ENCODE measurements around the gene SLC18B1. TPM values are rescaled to one million over a fixed set of nuclear protein-coding genes. Genes with fewer than 3 reads are reported as not detected.

The SLC18B1 gene
- total RNA-seq, 4 donors from 2014 or later: 3.9 to 12.3 (median 6.6) TPM

DNA sequence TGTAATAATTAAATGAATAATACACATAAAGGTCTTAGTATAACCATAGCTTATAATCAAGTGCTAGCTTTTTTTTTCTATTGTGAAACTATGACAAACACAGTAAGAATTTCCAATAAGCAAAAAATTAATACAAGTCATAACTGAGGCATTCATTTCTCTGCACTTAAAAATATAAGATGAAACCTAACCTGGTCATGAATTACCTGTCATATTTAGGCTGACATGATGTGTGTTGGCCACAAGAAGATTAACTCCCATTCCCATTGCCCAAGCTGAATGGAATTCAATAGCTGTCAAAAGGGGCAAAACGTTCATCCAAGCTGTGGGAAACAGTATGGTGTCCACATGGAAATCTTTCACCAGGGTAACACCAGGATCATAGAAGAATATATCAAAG lies 46.2 kb downstream of the SLC18B1 start:
- Histone ChIP-seq H3K9me3 (no peaks in the 10 kb centered on the region), H3K4me1 (no peaks in the 10 kb centered on the region), H3K36me3 (no peaks in the 10 kb centered on the region), H3K27ac (peak overlapping the region in 1 of 4 donors; percentile 55), H3K27me3 (no peaks in the 10 kb centered on the region), H3K4me3 (no peak overlapping the region)
- no peak for TF ChIP-seq EP300 (IDR thresholded peaks at IDR 0.05)
- TF ChIP-seq, protein P1, sequence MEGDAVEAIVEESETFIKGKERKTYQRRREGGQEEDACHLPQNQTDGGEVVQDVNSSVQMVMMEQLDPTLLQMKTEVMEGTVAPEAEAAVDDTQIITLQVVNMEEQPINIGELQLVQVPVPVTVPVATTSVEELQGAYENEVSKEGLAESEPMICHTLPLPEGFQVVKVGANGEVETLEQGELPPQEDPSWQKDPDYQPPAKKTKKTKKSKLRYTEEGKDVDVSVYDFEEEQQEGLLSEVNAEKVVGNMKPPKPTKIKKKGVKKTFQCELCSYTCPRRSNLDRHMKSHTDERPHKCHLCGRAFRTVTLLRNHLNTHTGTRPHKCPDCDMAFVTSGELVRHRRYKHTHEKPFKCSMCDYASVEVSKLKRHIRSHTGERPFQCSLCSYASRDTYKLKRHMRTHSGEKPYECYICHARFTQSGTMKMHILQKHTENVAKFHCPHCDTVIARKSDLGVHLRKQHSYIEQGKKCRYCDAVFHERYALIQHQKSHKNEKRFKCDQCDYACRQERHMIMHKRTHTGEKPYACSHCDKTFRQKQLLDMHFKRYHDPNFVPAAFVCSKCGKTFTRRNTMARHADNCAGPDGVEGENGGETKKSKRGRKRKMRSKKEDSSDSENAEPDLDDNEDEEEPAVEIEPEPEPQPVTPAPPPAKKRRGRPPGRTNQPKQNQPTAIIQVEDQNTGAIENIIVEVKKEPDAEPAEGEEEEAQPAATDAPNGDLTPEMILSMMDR (IDR thresholded peaks at IDR 0.05): no peak
- no peak for TF ChIP-seq POLR2A (IDR thresholded peaks at IDR 0.05)
- 70 to 78% methylated on average over 1 of the region's 1 CpG for WGBS, 2 donors
- no peak for DNase-seq (ENCODE audit: low spot score in 2 of 2)

DNA sequence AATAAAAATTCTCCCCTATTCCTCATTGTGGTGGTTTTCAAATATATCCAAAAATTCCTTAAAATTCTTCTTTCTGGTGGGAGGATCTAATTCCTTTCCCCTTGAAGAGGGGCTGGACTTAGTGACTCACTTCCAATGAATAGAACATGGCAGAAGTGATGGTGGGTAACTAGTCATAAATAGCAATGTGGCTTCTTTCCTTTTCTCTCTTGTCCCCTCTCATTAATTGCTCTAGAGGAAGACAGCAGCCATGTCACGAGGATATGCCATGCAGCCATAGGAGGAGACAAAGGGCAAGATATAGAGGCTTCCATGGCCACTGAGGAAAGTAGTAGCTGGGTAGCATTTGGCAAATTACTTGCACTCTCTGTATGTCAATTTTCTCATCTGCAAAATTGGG lies 46.6 kb downstream of the SLC18B1 start:
- DNase-seq (ENCODE audit: low spot score in 2 of 2): no peak
- no peaks in the 10 kb centered on the region for H3K4me1 ChIP-seq
- no peaks in the 10 kb centered on the region for H3K9me3 ChIP-seq
- TF ChIP-seq POLR2A (IDR thresholded peaks at IDR 0.05) (no peak), EP300 (IDR thresholded peaks at IDR 0.05) (no peak)
- TF ChIP-seq, protein P1 (IDR thresholded peaks at IDR 0.05): no peak
- no peaks in the 10 kb centered on the region for H3K36me3 ChIP-seq
- H3K27me3 ChIP-seq: no peaks in the 10 kb centered on the region
- WGBS, 2 donors: 76 to 77% methylated on average over 1 of the region's 1 CpG
- no peak overlapping the region for H3K4me3 ChIP-seq
- peak overlapping the region in 1 of 4 donors; percentile 55 for H3K27ac ChIP-seq

DNA sequence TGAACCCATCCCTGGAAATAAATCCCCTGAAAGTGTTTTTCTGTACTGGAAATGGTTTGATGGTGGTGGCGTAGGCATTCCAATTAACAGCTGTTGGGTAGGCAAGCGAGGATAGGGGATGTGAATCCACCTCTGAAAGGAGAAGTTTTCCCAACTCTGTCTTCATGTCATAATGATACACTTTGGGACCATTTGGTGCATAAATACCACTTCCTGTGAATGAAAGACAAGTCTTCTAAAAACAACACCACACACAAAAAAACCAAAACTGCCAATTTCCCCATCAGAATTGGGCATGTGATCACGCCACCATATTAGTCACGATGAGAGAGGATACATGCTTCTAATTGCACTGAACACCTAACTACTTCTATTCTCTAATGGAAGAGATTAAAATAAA lies 47.1 kb downstream of the SLC18B1 start:
- Histone ChIP-seq H3K27ac (no peak overlapping the region), H3K9me3 (no peaks in the 10 kb centered on the region), H3K36me3 (no peaks in the 10 kb centered on the region), H3K4me3 (no peak overlapping the region), H3K4me1 (no peaks in the 10 kb centered on the region), H3K27me3 (no peaks in the 10 kb centered on the region)
- 75 to 80% methylated on average over 4 of the region's 4 CpGs for WGBS, 2 donors
- no peak for DNase-seq (ENCODE audit: low spot score in 2 of 2)
- TF ChIP-seq POLR2A (IDR thresholded peaks at IDR 0.05): no peak
- TF ChIP-seq EP300 (IDR thresholded peaks at IDR 0.05): peak; percentile 24 to 52
- TF ChIP-seq, protein P1 (IDR thresholded peaks at IDR 0.05): no peak

DNA sequence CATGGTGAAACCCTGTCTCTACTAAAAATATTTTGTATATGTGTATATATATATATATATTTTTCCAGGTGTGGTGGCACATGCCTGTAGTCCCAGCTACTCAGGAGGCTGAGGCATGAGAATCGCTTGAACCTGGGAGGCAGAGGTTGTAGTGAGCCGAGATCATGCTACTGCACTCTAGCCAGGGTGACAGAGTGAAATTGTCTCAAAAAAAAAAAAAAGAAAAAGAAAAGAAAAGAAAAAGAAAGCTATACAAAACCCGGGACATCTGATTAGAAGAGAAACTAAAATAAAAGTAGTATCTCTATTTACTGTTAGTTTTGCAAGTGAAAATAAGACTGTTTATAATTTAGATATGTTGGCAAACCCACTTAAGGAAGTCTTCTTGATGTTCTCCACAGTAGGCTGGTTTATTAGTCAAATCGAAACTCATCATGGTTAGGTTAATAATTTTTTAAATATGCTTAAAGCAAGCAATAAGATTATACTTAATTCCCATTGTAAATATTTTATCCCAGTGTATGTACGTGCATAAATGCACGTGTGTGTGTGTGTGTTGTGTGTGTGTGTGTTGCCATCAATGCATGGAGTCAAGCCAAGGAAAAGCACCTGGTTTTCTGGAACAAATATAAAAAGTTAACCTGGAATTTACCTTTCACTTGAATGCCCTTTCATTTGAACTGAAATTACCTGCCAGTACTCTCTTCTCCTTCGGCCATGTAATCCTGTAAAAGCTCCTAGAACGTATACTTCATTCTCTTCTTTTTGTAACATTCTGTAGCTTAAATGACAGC lies 47.8 kb downstream of the SLC18B1 start:
- Histone ChIP-seq H3K27me3 (no peaks in the 10 kb centered on the region), H3K36me3 (no peaks in the 10 kb centered on the region), H3K27ac (peak overlapping the region in 1 of 4 donors; percentile 17), H3K4me1 (no peaks in the 10 kb centered on the region), H3K4me3 (no peak overlapping the region), H3K9me3 (no peaks in the 10 kb centered on the region)
- 77 to 79% methylated on average over 8 of the region's 8 CpGs for whole genome bisulfite sequencing, 2 donors
- no peak for DNase-seq (ENCODE audit: low spot score in 2 of 2)
- TF ChIP-seq POLR2A (IDR thresholded peaks at IDR 0.05): no peak
- TF ChIP-seq, protein P1 (IDR thresholded peaks at IDR 0.05): no peak
- no peak for TF ChIP-seq EP300 (IDR thresholded peaks at IDR 0.05)

DNA sequence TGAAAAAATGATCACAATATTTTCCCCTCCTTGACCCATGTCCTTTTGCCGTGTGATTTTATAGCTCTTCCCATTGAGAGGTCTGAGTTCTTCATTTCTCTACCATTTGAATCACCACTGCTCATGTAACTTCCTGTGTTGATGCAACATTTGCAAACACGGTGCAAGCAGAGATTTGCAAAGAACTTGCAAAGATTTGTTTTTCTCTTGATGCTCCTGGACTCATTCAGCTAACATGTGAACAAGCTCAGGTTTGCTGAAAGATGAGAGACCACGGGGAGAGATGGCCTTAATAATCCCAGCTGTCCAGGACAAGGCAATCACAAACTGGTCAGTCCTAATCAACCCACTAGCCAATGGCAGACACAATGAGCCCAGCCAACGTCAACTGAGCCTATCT lies 49.3 kb downstream of the SLC18B1 start:
- DNase-seq (ENCODE audit: low spot score in 2 of 2): peak in 1 of 2 donors; percentile 25
- WGBS, 2 donors: 53 to 68% methylated on average over 4 of the region's 4 CpGs
- TF ChIP-seq EP300 (IDR thresholded peaks at IDR 0.05): peak in 1 of 2 donors; percentile 75
- TF ChIP-seq, protein P1 (IDR thresholded peaks at IDR 0.05): no peak

More for the DNA sequence above, 49.3 kb downstream of the SLC18B1 start:
- H3K36me3 ChIP-seq: no peaks in the 10 kb centered on the region
- H3K9me3 ChIP-seq: no peaks in the 10 kb centered on the region
- no peaks in the 10 kb centered on the region for H3K4me1 ChIP-seq
- H3K27me3 ChIP-seq: no peaks in the 10 kb centered on the region
- no peak overlapping the region for H3K4me3 ChIP-seq
- peak overlapping the region in 1 of 4 donors; percentile 9 for H3K27ac ChIP-seq
